Measurements from ENCODE around the gene C2. TPM values are rescaled to one million over a fixed set of nuclear protein-coding genes. Genes with fewer than 3 reads are reported as not detected.

Gene C2
- total and polyA plus RNA-seq, 3 experiments from 2014 or later = 0.70 to 0.73 TPM; not detected in 1

DNA sequence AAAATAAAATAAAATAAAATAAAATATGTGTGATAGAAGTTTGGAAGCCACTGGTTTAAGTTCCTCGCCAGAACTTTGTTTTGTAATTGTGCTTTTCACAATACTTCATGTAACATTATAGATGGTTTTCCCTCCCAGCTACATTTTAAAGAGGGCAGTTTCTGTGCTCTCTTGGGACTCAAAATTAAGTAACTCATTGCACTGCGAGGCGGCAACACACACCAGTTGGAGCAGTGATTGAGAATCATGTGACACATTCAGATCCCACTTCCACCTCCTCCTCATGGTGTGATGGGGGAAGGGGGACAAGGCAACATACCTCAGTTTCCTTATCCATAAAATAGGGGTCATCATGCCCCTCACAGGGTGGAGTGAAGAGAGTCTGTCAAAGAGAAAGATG lies 7.5 kb downstream of the C2 start:
- Histone ChIP-seq H3K4me1 (ENCODE audit: insufficient read depth, low read length) (no peaks in the 10 kb centered on the region), H3K27me3 (ENCODE audit: insufficient read depth, low read length, poor library complexity, severe bottlenecking) (peaks cover 4% of the 10 kb centered on the region), H3K9me3 (ENCODE audit: low read length) (no peaks in the 10 kb centered on the region), H3K36me3 (ENCODE audit: insufficient read depth, low read length) (no peaks in the 10 kb centered on the region), H3K4me3 (ENCODE audit: low read length) (no peak overlapping the region), H3K27ac (ENCODE audit: low read depth, low read length) (no peak overlapping the region)
- Mint-ChIP-seq H3K36me3 (no peaks in the 10 kb centered on the region), H3K4me3 (no peak overlapping the region), H3K9me3 (no peaks in the 10 kb centered on the region), H3K27me3 (peaks cover 4 to 7% of the 10 kb centered on the region in 2 donors), H3K4me1 (no peaks in the 10 kb centered on the region), H3K27ac (no peak overlapping the region)
- ChIA-PET CTCF (no interaction called here), POLR2A (no interaction called here)
- DNase-seq = no peak

DNA sequence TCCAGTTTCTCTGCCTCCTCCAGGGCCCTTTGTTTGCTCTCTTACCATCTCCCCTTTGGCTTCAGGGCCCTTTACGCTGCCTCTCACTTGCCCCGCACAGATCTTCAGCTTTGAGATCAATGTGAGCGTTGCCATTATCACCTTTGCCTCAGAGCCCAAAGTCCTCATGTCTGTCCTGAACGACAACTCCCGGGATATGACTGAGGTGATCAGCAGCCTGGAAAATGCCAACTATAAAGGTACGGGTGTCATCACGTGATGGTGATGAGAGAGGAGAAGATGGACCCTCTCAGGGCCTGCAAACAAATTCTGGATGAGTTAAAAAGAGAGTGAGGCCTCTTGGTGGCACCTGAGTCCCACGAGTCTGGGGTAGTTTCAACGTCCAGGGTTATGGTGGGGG lies 8.3 kb downstream of the C2 start:
- Mint-ChIP-seq H3K4me3 (no peak overlapping the region), H3K4me1 (no peaks in the 10 kb centered on the region), H3K27me3 (peaks cover 6 to 14% of the 10 kb centered on the region in 2 donors), H3K36me3 (no peaks in the 10 kb centered on the region), H3K27ac (peak overlapping the region in 1 of 8 donors; percentile 24), H3K9me3 (no peaks in the 10 kb centered on the region)
- Histone ChIP-seq H3K4me3 (ENCODE audit: low read length) (no peak overlapping the region), H3K36me3 (ENCODE audit: insufficient read depth, low read length) (no peaks in the 10 kb centered on the region), H3K4me1 (ENCODE audit: insufficient read depth, low read length) (no peaks in the 10 kb centered on the region), H3K9me3 (ENCODE audit: low read length) (no peaks in the 10 kb centered on the region), H3K27me3 (ENCODE audit: insufficient read depth, low read length, poor library complexity, severe bottlenecking) (peaks cover 4% of the 10 kb centered on the region), H3K27ac (ENCODE audit: low read depth, low read length) (no peak overlapping the region)
- CTCF ChIA-PET = no interaction called here
- POLR2A ChIA-PET = no interaction called here
- no peak for DNase-seq

DNA sequence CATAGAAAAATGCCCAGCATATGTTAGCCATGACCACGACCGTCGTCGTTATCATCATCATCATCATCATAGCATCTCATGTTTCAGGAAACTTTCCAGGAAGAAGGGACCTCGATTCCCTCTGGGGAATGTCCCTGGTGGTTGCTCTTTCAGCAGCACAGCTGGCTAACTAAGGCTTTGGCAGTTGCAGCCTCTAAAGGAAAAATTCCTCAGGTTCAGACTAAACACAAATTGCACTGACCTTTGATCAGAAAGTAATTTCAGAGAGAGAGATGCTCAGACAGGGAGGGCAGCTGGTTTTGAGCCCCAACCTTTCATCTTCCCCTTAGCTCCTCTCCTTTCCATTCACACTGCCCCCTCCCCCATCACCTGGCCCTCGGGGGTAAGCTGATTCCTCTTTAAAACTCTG lies 12.7 kb downstream of the C2 start:
- no peaks in the 10 kb centered on the region for H3K4me1 ChIP-seq (ENCODE audit: insufficient read depth, low read length)
- H3K27me3 Mint-ChIP-seq = peaks cover 14 to 31% of the 10 kb centered on the region in 2 donors
- no peak overlapping the region for H3K4me3 Mint-ChIP-seq
- H3K36me3 Mint-ChIP-seq = no peaks in the 10 kb centered on the region
- ChIA-PET POLR2A (no interaction called here), CTCF (no interaction called here)
- no peak overlapping the region for H3K4me3 ChIP-seq (ENCODE audit: low read length)
- no peaks in the 10 kb centered on the region for H3K4me1 Mint-ChIP-seq
- peak overlapping the region in 1 of 8 donors; percentile 71 for H3K27ac Mint-ChIP-seq
- peaks cover 3% of the 10 kb centered on the region for H3K27me3 ChIP-seq (ENCODE audit: insufficient read depth, low read length, poor library complexity, severe bottlenecking)
- no peaks in the 10 kb centered on the region for H3K9me3 Mint-ChIP-seq
- H3K9me3 ChIP-seq (ENCODE audit: low read length) = no peaks in the 10 kb centered on the region
- no peak overlapping the region for H3K27ac ChIP-seq (ENCODE audit: low read depth, low read length)
- H3K36me3 ChIP-seq (ENCODE audit: insufficient read depth, low read length) = no peaks in the 10 kb centered on the region
- no peak for DNase-seq

DNA sequence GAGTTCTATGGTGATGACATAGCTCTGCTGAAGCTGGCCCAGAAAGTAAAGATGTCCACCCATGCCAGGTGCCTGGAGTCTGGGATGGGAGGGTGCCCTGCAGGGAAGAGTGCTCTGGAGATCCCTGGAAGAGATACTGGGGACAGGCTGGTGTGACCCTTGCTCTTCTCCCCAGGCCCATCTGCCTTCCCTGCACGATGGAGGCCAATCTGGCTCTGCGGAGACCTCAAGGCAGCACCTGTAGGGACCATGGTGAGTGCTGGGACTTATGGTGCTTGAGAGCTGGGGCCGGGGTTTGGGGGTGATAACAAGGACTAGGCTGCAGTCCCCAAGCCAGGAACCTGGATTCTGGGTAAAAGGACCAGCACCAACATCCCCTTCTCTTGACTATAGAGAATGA lies 16.2 kb downstream of the C2 start:
- no peaks in the 10 kb centered on the region for H3K4me1 Mint-ChIP-seq
- H3K27ac Mint-ChIP-seq = no peak overlapping the region
- H3K27me3 Mint-ChIP-seq = peaks cover 14 to 37% of the 10 kb centered on the region in 2 donors
- no peak overlapping the region for H3K27ac ChIP-seq (ENCODE audit: low read depth, low read length)
- H3K4me3 ChIP-seq (ENCODE audit: low read length) = no peak overlapping the region
- ChIA-PET POLR2A (no interaction called here), CTCF (interaction anchor here (1.3 kb wide), 1 partner anchor 8 kb away, joined by 4 read pairs; no protein-coding TSS in a partner anchor)
- peaks cover 3% of the 10 kb centered on the region for H3K27me3 ChIP-seq (ENCODE audit: insufficient read depth, low read length, poor library complexity, severe bottlenecking)
- no peaks in the 10 kb centered on the region for H3K36me3 Mint-ChIP-seq
- H3K36me3 ChIP-seq (ENCODE audit: insufficient read depth, low read length) = no peaks in the 10 kb centered on the region
- no peak for DNase-seq
- no peaks in the 10 kb centered on the region for H3K9me3 Mint-ChIP-seq
- H3K9me3 ChIP-seq (ENCODE audit: low read length) = no peaks in the 10 kb centered on the region
- H3K4me1 ChIP-seq (ENCODE audit: insufficient read depth, low read length) = no peaks in the 10 kb centered on the region
- H3K4me3 Mint-ChIP-seq = no peak overlapping the region

DNA sequence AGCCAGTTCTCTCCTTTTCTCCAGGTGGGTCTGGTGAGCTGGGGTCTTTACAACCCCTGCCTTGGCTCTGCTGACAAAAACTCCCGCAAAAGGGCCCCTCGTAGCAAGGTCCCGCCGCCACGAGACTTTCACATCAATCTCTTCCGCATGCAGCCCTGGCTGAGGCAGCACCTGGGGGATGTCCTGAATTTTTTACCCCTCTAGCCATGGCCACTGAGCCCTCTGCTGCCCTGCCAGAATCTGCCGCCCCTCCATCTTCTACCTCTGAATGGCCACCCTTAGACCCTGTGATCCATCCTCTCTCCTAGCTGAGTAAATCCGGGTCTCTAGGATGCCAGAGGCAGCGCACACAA lies 17.6 kb downstream of the C2 start:
- no peaks in the 10 kb centered on the region for H3K36me3 ChIP-seq (ENCODE audit: insufficient read depth, low read length)
- H3K9me3 ChIP-seq (ENCODE audit: low read length) = no peaks in the 10 kb centered on the region
- Mint-ChIP-seq H3K9me3 (no peaks in the 10 kb centered on the region), H3K27me3 (peaks cover 14 to 33% of the 10 kb centered on the region in 2 donors), H3K4me3 (no peak overlapping the region), H3K36me3 (no peaks in the 10 kb centered on the region), H3K27ac (peak overlapping the region in 1 of 8 donors; percentile 47), H3K4me1 (no peaks in the 10 kb centered on the region)
- POLR2A ChIA-PET = no interaction called here
- H3K4me3 ChIP-seq (ENCODE audit: low read length) = no peak overlapping the region
- H3K27ac ChIP-seq (ENCODE audit: low read depth, low read length) = no peak overlapping the region
- CTCF ChIA-PET = no interaction called here
- H3K27me3 ChIP-seq (ENCODE audit: insufficient read depth, low read length, poor library complexity, severe bottlenecking) = peaks cover 3% of the 10 kb centered on the region
- no peaks in the 10 kb centered on the region for H3K4me1 ChIP-seq (ENCODE audit: insufficient read depth, low read length)
- DNase-seq = no peak

DNA sequence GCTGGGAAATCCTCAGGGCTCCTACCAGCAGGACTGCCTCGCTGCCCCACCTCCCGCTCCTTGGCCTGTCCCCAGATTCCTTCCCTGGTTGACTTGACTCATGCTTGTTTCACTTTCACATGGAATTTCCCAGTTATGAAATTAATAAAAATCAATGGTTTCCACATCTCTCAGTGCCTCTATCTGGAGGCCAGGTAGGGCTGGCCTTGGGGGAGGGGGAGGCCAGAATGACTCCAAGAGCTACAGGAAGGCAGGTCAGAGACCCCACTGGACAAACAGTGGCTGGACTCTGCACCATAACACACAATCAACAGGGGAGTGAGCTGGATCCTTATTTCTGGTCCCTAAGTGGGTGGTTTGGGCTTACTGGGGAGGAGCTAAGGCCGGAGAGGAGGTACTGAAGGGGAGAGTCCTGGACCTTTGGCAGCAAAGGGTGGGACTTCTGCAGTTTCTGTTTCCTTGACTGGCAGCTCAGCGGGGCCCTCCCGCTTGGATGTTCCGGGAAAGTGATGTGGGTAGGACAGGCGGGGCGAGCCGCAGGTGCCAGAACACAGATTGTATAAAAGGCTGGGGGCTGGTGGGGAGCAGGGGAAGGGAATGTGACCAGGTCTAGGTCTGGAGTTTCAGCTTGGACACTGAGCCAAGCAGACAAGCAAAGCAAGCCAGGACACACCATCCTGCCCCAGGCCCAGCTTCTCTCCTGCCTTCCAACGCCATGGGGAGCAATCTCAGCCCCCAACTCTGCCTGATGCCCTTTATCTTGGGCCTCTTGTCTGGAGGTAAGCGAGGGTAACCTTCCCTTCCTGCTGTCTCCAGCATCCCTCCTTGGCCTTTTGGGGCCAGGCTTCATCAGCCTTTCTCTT lies 18.2 kb downstream of the C2 start, which contains the start of gene CFB:
Gene CFB, plus strand, starts transcription at position 589 of the 863 bp plus-strand sequence. Its CDS starts 127 bp downstream, at position 716.
- DNase-seq = no peak

DNA sequence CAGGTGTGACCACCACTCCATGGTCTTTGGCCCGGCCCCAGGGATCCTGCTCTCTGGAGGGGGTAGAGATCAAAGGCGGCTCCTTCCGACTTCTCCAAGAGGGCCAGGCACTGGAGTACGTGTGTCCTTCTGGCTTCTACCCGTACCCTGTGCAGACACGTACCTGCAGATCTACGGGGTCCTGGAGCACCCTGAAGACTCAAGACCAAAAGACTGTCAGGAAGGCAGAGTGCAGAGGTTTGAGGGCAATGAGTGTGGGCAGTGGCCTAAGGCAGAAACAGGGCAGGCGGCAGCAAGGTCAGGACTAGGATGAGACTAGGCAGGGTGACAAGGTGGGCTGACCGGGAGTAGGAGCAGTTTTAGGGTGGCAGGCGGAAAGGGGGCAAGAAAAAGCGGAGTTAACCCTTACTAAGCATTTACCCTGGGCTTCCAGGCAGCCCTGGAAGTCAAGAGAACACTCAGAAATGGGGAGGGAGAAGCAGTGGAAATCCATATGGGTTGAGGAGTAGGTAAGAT lies 18.9 kb downstream of the C2 start:
- H3K27me3 Mint-ChIP-seq = peaks cover 12 to 27% of the 10 kb centered on the region in 2 donors
- H3K36me3 Mint-ChIP-seq = peaks cover 0 to 8% (median 0%) of the 10 kb centered on the region in 3 donors
- Histone ChIP-seq H3K4me1 (ENCODE audit: insufficient read depth, low read length) (no peaks in the 10 kb centered on the region), H3K27me3 (ENCODE audit: insufficient read depth, low read length, poor library complexity, severe bottlenecking) (peaks cover 3% of the 10 kb centered on the region), H3K36me3 (ENCODE audit: insufficient read depth, low read length) (no peaks in the 10 kb centered on the region), H3K27ac (ENCODE audit: low read depth, low read length) (no peak overlapping the region), H3K4me3 (ENCODE audit: low read length) (no peak overlapping the region), H3K9me3 (ENCODE audit: low read length) (no peaks in the 10 kb centered on the region)
- no peak overlapping the region for H3K4me3 Mint-ChIP-seq
- H3K27ac Mint-ChIP-seq = no peak overlapping the region
- DNase-seq = no peak
- no peaks in the 10 kb centered on the region for H3K9me3 Mint-ChIP-seq
- POLR2A ChIA-PET = no interaction called here
- no peaks in the 10 kb centered on the region for H3K4me1 Mint-ChIP-seq
- CTCF ChIA-PET = no interaction called here

More for the DNA sequence above, 18.2 kb downstream of the C2 start, which contains the start of gene CFB:
- Mint-ChIP-seq H3K27ac (peak within 1 kb of the TSS in 1 of 8 donors; percentile 58), H3K4me1 (no peaks in the 10 kb centered on the region), H3K36me3 (peaks cover 0 to under 1% (median 0%) of the 10 kb centered on the region in 3 donors), H3K9me3 (no peaks in the 10 kb centered on the region), H3K4me3 (no peak within 1 kb of the TSS), H3K27me3 (peaks cover 13 to 27% of the 10 kb centered on the region in 2 donors)
- Histone ChIP-seq H3K9me3 (ENCODE audit: low read length) (no peaks in the 10 kb centered on the region), H3K27ac (ENCODE audit: low read depth, low read length) (no peak within 1 kb of the TSS), H3K36me3 (ENCODE audit: insufficient read depth, low read length) (no peaks in the 10 kb centered on the region), H3K27me3 (ENCODE audit: insufficient read depth, low read length, poor library complexity, severe bottlenecking) (peaks cover 3% of the 10 kb centered on the region), H3K4me3 (ENCODE audit: low read length) (no peak within 1 kb of the TSS), H3K4me1 (ENCODE audit: insufficient read depth, low read length) (no peaks in the 10 kb centered on the region)
- ChIA-PET CTCF (no interaction called here), POLR2A (no interaction called here)

DNA sequence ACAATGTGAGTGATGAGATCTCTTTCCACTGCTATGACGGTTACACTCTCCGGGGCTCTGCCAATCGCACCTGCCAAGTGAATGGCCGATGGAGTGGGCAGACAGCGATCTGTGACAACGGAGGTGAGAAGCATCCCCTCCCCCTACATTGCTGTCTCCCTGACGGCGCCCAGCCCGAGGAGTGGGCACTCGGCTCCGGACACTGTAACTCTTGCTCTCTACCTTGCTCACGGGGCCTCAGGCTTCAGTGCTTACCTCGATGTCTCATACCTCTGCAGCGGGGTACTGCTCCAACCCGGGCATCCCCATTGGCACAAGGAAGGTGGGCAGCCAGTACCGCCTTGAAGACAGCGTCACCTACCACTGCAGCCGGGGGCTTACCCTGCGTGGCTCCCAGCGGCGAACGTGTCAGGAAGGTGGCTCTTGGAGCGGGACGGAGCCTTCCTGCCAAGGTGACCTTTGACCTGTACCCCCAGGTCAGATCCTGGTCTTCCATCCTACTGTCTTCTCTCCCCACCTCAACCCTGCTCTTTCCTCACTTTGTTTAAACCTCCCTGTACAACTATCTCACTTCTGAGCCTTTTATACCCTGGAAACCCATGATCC lies 19.7 kb downstream of the C2 start:
- Histone ChIP-seq H3K27me3 (ENCODE audit: insufficient read depth, low read length, poor library complexity, severe bottlenecking) (peaks cover 3% of the 10 kb centered on the region), H3K36me3 (ENCODE audit: insufficient read depth, low read length) (no peaks in the 10 kb centered on the region), H3K4me3 (ENCODE audit: low read length) (no peak overlapping the region), H3K4me1 (ENCODE audit: insufficient read depth, low read length) (no peaks in the 10 kb centered on the region), H3K9me3 (ENCODE audit: low read length) (no peaks in the 10 kb centered on the region), H3K27ac (ENCODE audit: low read depth, low read length) (no peak overlapping the region)
- Mint-ChIP-seq H3K27me3 (peaks cover 12 to 24% of the 10 kb centered on the region in 2 donors), H3K4me3 (no peak overlapping the region), H3K9me3 (no peaks in the 10 kb centered on the region), H3K27ac (no peak overlapping the region), H3K4me1 (no peaks in the 10 kb centered on the region), H3K36me3 (peaks cover 0 to 15% (median 0%) of the 10 kb centered on the region in 3 donors)
- ChIA-PET CTCF (no interaction called here), POLR2A (no interaction called here)
- DNase-seq = no peak
